Measurements from ENCODE around the gene GARNL3. TPM values are rescaled to one million over a fixed set of nuclear protein-coding genes. Genes with fewer than 3 reads are reported as not detected.

GARNL3 gene
- total RNA-seq, 3 donors from 2014 or later: 13.4 to 44.8 (median 26.2) TPM

- no peak overlapping the region for H3K27ac ChIP-seq
- H3K36me3 ChIP-seq: no peaks in the 10 kb centered on the region
- TF ChIP-seq POLR2A (IDR thresholded peaks at IDR 0.05) (no peak), POLR2AphosphoS5 (IDR thresholded peaks at IDR 0.05) (no peak)
- TF ChIP-seq, protein P1, sequence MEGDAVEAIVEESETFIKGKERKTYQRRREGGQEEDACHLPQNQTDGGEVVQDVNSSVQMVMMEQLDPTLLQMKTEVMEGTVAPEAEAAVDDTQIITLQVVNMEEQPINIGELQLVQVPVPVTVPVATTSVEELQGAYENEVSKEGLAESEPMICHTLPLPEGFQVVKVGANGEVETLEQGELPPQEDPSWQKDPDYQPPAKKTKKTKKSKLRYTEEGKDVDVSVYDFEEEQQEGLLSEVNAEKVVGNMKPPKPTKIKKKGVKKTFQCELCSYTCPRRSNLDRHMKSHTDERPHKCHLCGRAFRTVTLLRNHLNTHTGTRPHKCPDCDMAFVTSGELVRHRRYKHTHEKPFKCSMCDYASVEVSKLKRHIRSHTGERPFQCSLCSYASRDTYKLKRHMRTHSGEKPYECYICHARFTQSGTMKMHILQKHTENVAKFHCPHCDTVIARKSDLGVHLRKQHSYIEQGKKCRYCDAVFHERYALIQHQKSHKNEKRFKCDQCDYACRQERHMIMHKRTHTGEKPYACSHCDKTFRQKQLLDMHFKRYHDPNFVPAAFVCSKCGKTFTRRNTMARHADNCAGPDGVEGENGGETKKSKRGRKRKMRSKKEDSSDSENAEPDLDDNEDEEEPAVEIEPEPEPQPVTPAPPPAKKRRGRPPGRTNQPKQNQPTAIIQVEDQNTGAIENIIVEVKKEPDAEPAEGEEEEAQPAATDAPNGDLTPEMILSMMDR (IDR thresholded peaks at IDR 0.05): no peak
- H3K27me3 ChIP-seq: no peaks in the 10 kb centered on the region
- intact Hi-C loops (cut with DNase I; ENCODE audit: low total_unique reads): loop anchor here (10.0 kb wide), 2 partner anchors 190 to 1690 kb away; no protein-coding TSS in a partner anchor
- H3K4me1 ChIP-seq: no peaks in the 10 kb centered on the region
- H3K9me3 ChIP-seq: no peaks in the 10 kb centered on the region
- DNase-seq (ENCODE audit: low spot score in 2 of 2): no peak
- no peak overlapping the region for H3K4me3 ChIP-seq
Observed at GRCh38 chr9:127415141-127415540, 150.6 kb downstream of the GARNL3 start.

DNA sequence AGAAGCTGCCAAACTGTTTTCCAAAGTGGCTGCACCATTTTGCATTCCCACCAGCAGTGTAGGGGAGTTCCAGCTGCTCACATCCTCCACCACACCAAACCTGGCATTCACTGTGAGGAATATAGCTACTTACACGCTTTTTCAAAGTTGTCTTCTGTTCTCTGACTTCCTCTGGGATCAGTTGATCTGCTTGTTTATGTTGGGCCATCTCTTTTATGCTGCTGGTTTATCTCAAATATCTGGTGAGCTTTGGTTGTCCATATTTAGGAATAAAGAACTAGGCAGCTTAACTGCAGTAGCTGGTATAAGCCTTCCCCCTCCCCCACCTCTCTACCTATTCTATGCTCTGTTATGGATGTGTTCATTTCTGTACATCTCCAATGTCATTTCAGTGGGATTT lies 151.1 kb downstream of the GARNL3 start:
- Histone ChIP-seq H3K27ac (no peak overlapping the region), H3K36me3 (no peaks in the 10 kb centered on the region), H3K4me1 (no peaks in the 10 kb centered on the region), H3K27me3 (no peaks in the 10 kb centered on the region), H3K4me3 (no peak overlapping the region), H3K9me3 (no peaks in the 10 kb centered on the region)
- no peak for DNase-seq (ENCODE audit: low spot score in 2 of 2)
- TF ChIP-seq POLR2A (IDR thresholded peaks at IDR 0.05) (no peak), POLR2AphosphoS5 (IDR thresholded peaks at IDR 0.05) (no peak)
- TF ChIP-seq, protein P1 (IDR thresholded peaks at IDR 0.05): no peak
- intact Hi-C loops (cut with DNase I; ENCODE audit: low total_unique reads): loop anchor here (10.0 kb wide), 2 partner anchors 191 to 1691 kb away; no protein-coding TSS in a partner anchor

DNA sequence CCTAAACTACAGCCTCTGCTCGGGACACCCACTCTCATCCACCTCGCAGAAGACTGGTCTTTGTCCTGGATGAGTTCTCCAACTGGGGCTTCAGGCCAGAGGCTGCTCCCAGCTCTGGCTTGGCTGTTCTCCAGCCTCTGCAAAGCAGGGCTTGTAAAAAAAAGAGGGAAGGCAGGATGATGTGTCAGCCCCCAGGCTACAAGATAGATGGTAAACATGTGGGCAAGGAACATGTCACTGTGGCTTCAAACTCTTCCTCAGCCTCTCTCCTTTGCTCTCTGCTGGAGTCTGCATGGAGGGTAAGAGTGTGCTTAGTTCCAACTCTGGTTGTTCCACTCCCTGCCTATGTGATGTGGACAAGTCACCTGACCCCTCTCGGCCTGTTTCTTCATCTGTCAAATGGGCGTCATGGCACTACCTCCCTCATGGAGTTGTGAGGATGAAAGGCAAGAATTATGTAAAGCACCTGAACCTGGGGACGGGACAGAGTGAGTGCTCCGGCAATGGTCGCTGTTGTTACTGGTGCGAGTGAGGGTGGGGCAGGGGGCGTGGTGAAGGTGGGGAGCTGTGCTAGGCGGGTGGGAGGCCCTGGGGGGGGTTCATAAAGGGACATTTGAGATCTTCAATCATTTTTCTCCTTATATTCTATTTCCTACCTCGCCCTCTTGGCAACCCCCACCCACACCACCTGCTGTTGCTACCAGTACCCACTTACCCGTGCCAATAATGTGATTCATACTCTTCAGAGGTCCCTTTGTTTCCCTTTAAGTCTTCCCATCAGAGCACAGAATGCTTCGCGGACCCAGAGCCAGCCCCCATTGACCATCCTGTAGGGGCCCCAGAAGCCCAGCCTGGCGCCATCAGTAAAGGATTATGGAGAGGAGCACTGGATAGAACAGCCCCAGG lies 152.8 kb downstream of the GARNL3 start:
- Histone ChIP-seq H3K27me3 (no peaks in the 10 kb centered on the region), H3K9me3 (no peaks in the 10 kb centered on the region), H3K27ac (peak overlapping the region; percentile 63), H3K36me3 (no peaks in the 10 kb centered on the region), H3K4me3 (peak overlapping the region in 2 of 3 donors; percentile 13 to 39), H3K4me1 (peaks cover 0 to 2% of the 10 kb centered on the region in 2 donors)
- intact Hi-C loops (cut with DNase I; ENCODE audit: low total_unique reads): loop anchor here (10.0 kb wide), 2 partner anchors 193 to 1693 kb away; no protein-coding TSS in a partner anchor
- no peak for TF ChIP-seq POLR2AphosphoS5 (IDR thresholded peaks at IDR 0.05)
- TF ChIP-seq POLR2A (IDR thresholded peaks at IDR 0.05): no peak
- TF ChIP-seq, protein P1 (IDR thresholded peaks at IDR 0.05): no peak
- DNase-seq (ENCODE audit: low spot score in 2 of 2): peak in 1 of 2 donors; percentile 54

DNA sequence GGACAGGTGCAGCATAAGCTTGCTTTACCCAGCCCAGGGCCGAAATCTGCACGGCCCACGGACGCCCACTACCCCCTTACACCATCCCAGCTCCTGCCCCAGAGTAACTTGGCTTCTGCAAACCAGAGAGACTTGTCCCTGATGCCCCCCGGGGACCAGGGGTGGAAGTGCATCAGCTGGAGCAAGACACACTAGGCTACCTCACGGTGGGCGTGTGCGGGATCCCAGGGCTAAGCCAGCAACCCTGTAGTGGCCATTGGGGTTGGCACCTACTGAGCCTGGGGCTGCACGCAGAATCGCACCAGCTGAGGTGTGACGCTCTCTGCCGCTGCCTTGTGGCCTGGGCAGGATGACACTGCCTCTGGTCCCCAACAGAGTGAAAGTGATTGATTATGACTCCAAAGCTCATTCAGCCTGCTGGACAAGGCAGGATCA lies 153.5 kb downstream of the GARNL3 start:
- peak overlapping the region in 1 of 3 donors; percentile 39 for H3K4me3 ChIP-seq
- peaks cover 0 to 8% of the 10 kb centered on the region in 2 donors for H3K4me1 ChIP-seq
- no peaks in the 10 kb centered on the region for H3K9me3 ChIP-seq
- no peak for TF ChIP-seq POLR2AphosphoS5 (IDR thresholded peaks at IDR 0.05)
- TF ChIP-seq, protein P1 (IDR thresholded peaks at IDR 0.05): no peak
- no peak for TF ChIP-seq POLR2A (IDR thresholded peaks at IDR 0.05)
- no peaks in the 10 kb centered on the region for H3K36me3 ChIP-seq
- H3K27ac ChIP-seq: peak overlapping the region; percentile 63
- intact Hi-C loops (cut with DNase I; ENCODE audit: low total_unique reads): loop anchor here (10.0 kb wide), 2 partner anchors 193 to 1693 kb away; no protein-coding TSS in a partner anchor
- DNase-seq (ENCODE audit: low spot score in 2 of 2): no peak
- no peaks in the 10 kb centered on the region for H3K27me3 ChIP-seq

DNA sequence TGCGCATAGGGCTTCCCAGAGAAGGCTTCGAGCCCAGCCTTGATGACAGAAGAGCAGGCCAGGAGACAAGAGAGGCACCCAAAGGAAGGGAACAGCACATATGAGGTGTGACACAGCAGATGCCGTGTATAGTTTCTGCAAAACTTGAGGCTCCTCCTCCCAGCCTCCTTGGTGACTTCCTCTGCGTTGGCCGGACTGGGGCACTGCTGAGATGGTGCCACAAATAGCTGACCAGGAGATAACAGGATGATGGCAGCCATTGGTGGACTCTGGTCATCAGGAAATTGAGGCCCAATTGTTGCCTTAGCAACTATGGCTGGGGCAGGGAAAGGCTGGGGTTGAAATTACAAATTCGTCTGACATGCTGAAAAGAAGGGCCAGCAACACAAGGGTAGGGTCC lies 154.8 kb downstream of the GARNL3 start:
- TF ChIP-seq POLR2A (IDR thresholded peaks at IDR 0.05): no peak
- TF ChIP-seq, protein P1 (IDR thresholded peaks at IDR 0.05): no peak
- TF ChIP-seq POLR2AphosphoS5 (IDR thresholded peaks at IDR 0.05): no peak
- no peaks in the 10 kb centered on the region for H3K9me3 ChIP-seq
- no peak overlapping the region for H3K4me3 ChIP-seq
- intact Hi-C loops (cut with DNase I; ENCODE audit: low total_unique reads): loop anchor here (10.0 kb wide), 2 partner anchors 195 to 1695 kb away; no protein-coding TSS in a partner anchor
- no peak overlapping the region for H3K27ac ChIP-seq
- no peak for DNase-seq (ENCODE audit: low spot score in 2 of 2)
- no peaks in the 10 kb centered on the region for H3K36me3 ChIP-seq
- H3K4me1 ChIP-seq: peaks cover 0 to 11% of the 10 kb centered on the region in 2 donors
- H3K27me3 ChIP-seq: no peaks in the 10 kb centered on the region

All from breast epithelium (tissue), 4 donors.